Measurements from ENCODE around the gene PFKFB3. TPM values are rescaled to one million over a fixed set of nuclear protein-coding genes. Genes with fewer than 3 reads are reported as not detected.

Gene PFKFB3
- total and polyA plus RNA-seq, 4 donors = 11.4 to 234 (median 66.3) TPM

GRCh38 chr10:6272126-6272525 lies 69.4 kb downstream of the PFKFB3 start:
- Histone ChIP-seq H3K27ac (ENCODE audit: low read depth in 1 of 2, low read length in 1 of 2) (peak overlapping the region in 1 of 2 donors; percentile 71), H3K9me3 (ENCODE audit: control insufficient read depth in 4 of 4, insufficient read depth in 3 of 4, low read length in 3 of 4) (no peaks in the 10 kb centered on the region), H3K36me3 (ENCODE audit: control insufficient read depth in 4 of 4, insufficient read depth in 4 of 4, low read length in 4 of 4) (no peaks in the 10 kb centered on the region), H3K27me3 (ENCODE audit: control insufficient read depth in 3 of 3, insufficient read depth in 3 of 3, low read length in 2 of 3) (no peaks in the 10 kb centered on the region), H3K4me1 (ENCODE audit: control insufficient read depth in 5 of 5, insufficient read depth in 5 of 5, low read length in 5 of 5) (peaks cover 3 to 34% (median 14%) of the 10 kb centered on the region in 5 donors), H3K4me3 (no peak overlapping the region), H3K9ac (ENCODE audit: insufficient read depth in 1 of 2, low read length in 2 of 2) (no peak overlapping the region)
- ATAC-seq (ENCODE audit: insufficient read depth, low FRiP score) (no peak), DNase-seq (no peak)
- WGBS, 2 donors = 88 to 90% methylated on average over 9 to 10 of the region's 10 CpGs
- TF ChIP-seq, protein P1, sequence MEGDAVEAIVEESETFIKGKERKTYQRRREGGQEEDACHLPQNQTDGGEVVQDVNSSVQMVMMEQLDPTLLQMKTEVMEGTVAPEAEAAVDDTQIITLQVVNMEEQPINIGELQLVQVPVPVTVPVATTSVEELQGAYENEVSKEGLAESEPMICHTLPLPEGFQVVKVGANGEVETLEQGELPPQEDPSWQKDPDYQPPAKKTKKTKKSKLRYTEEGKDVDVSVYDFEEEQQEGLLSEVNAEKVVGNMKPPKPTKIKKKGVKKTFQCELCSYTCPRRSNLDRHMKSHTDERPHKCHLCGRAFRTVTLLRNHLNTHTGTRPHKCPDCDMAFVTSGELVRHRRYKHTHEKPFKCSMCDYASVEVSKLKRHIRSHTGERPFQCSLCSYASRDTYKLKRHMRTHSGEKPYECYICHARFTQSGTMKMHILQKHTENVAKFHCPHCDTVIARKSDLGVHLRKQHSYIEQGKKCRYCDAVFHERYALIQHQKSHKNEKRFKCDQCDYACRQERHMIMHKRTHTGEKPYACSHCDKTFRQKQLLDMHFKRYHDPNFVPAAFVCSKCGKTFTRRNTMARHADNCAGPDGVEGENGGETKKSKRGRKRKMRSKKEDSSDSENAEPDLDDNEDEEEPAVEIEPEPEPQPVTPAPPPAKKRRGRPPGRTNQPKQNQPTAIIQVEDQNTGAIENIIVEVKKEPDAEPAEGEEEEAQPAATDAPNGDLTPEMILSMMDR (IDR thresholded peaks at IDR 0.05; ENCODE audit: control extremely low read depth, extremely low read depth) = no peak

- 71 to 75% methylated on average over 11 of the region's 11 CpGs for WGBS, 2 donors
- Histone ChIP-seq H3K9ac (ENCODE audit: insufficient read depth in 1 of 2, low read length in 2 of 2) (no peak overlapping the region), H3K4me1 (ENCODE audit: control insufficient read depth in 5 of 5, insufficient read depth in 5 of 5, low read length in 5 of 5) (peaks cover 3 to 34% (median 14%) of the 10 kb centered on the region in 5 donors), H3K9me3 (ENCODE audit: control insufficient read depth in 4 of 4, insufficient read depth in 3 of 4, low read length in 3 of 4) (no peaks in the 10 kb centered on the region), H3K4me3 (no peak overlapping the region), H3K27me3 (ENCODE audit: control insufficient read depth in 3 of 3, insufficient read depth in 3 of 3, low read length in 2 of 3) (no peaks in the 10 kb centered on the region), H3K27ac (ENCODE audit: low read depth in 1 of 2, low read length in 1 of 2) (peak overlapping the region in 1 of 2 donors; percentile 72), H3K36me3 (ENCODE audit: control insufficient read depth in 4 of 4, insufficient read depth in 4 of 4, low read length in 4 of 4) (no peaks in the 10 kb centered on the region)
- TF ChIP-seq, protein P1 (IDR thresholded peaks at IDR 0.05; ENCODE audit: control extremely low read depth, extremely low read depth) = no peak
- DNase-seq = peak in 2 of 3 donors; percentile 19 to 42
- ATAC-seq (ENCODE audit: insufficient read depth, low FRiP score) = no peak
These were observed 70.6 kb downstream of the PFKFB3 start for GRCh38 chr10:6273351-6273750.

DNA sequence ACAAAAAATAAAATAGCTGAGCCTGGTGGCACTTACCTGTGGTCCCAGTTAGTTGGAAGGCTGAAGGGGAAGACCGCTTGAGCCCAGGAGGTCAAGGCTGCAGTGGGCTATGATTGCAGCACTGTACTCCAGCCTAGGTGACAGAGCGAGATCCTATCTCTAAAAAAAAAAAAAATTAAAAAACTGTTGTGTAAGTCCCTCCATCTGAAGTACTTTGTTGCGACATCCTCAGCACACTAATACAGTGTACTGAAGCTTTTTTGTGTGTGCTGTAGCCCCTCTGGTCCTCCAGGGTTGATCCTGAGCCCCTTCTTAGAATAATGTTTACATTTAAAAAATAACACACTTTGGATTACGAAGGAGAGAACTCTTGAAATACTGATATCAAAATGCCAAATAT lies 71.3 kb downstream of the PFKFB3 start:
- Histone ChIP-seq H3K4me3 (no peak overlapping the region), H3K4me1 (ENCODE audit: control insufficient read depth in 5 of 5, insufficient read depth in 5 of 5, low read length in 5 of 5) (peaks cover 3 to 34% (median 14%) of the 10 kb centered on the region in 5 donors), H3K27ac (ENCODE audit: low read depth in 1 of 2, low read length in 1 of 2) (peak overlapping the region in 1 of 2 donors; percentile 72), H3K9ac (ENCODE audit: insufficient read depth in 1 of 2, low read length in 2 of 2) (no peak overlapping the region), H3K36me3 (ENCODE audit: control insufficient read depth in 4 of 4, insufficient read depth in 4 of 4, low read length in 4 of 4) (no peaks in the 10 kb centered on the region), H3K9me3 (ENCODE audit: control insufficient read depth in 4 of 4, insufficient read depth in 3 of 4, low read length in 3 of 4) (no peaks in the 10 kb centered on the region), H3K27me3 (ENCODE audit: control insufficient read depth in 3 of 3, insufficient read depth in 3 of 3, low read length in 2 of 3) (no peaks in the 10 kb centered on the region)
- DNase-seq (peak; percentile 37 to 72 (median 39)), ATAC-seq (ENCODE audit: insufficient read depth, low FRiP score) (peak; percentile 35)
- TF ChIP-seq, protein P1 (IDR thresholded peaks at IDR 0.05; ENCODE audit: control extremely low read depth, extremely low read depth) = no peak
- WGBS, 2 donors = 38 to 52% methylated on average over 4 of the region's 4 CpGs

GRCh38 chr10:6274484-6274883 lies 71.8 kb downstream of the PFKFB3 start:
- Histone ChIP-seq H3K27me3 (ENCODE audit: control insufficient read depth in 3 of 3, insufficient read depth in 3 of 3, low read length in 2 of 3) (no peaks in the 10 kb centered on the region), H3K27ac (ENCODE audit: low read depth in 1 of 2, low read length in 1 of 2) (peak overlapping the region; percentile 58 to 59), H3K4me3 (no peak overlapping the region), H3K4me1 (ENCODE audit: control insufficient read depth in 5 of 5, insufficient read depth in 5 of 5, low read length in 5 of 5) (peaks cover 3 to 34% (median 14%) of the 10 kb centered on the region in 5 donors), H3K9me3 (ENCODE audit: control insufficient read depth in 4 of 4, insufficient read depth in 3 of 4, low read length in 3 of 4) (no peaks in the 10 kb centered on the region), H3K36me3 (ENCODE audit: control insufficient read depth in 4 of 4, insufficient read depth in 4 of 4, low read length in 4 of 4) (no peaks in the 10 kb centered on the region), H3K9ac (ENCODE audit: insufficient read depth in 1 of 2, low read length in 2 of 2) (no peak overlapping the region)
- TF ChIP-seq, protein P1 (IDR thresholded peaks at IDR 0.05; ENCODE audit: control extremely low read depth, extremely low read depth) = no peak
- DNase-seq (no peak), ATAC-seq (ENCODE audit: insufficient read depth, low FRiP score) (no peak)
- 78 to 88% methylated on average over 7 of the region's 7 CpGs for WGBS, 2 donors
